Measurements from ENCODE around the gene TPSB2. TPM values are rescaled to one million over a fixed set of nuclear protein-coding genes. Genes with fewer than 3 reads are reported as not detected.

The TPSB2 gene
- total RNA-seq, 4 donors from 2014 or later: 27.8 to 142 (median 91.8) TPM

DNA sequence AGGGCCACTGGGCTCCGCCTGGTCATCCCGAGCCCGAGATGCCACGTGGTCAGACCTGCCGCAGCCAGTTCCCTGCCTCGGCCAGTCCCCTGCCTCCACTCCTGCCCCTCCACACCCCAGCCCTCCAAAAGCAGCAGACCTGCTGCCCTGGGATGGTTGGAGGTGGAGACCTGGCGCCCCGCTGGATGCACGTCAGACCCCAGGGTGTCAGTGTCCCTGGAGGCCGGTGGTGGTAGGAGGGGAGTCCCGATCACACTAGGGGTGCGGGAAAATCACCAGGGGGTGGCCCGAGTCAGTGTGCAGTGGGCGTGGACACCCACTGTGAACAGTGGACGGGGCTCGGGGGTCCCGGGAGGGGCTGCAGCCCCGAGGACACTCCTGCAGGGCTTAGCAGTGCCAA lies 31.8 kb downstream of the TPSB2 start:
- no peak overlapping the region for H3K4me3 ChIP-seq
- ATAC-seq: no peak
- peak overlapping the region in 2 of 4 donors; percentile 13 to 17 for H3K27ac ChIP-seq
- peaks cover 0 to 18% (median 14%) of the 10 kb centered on the region in 3 donors for H3K4me1 ChIP-seq
- no peaks in the 10 kb centered on the region for H3K27me3 ChIP-seq
- H3K9me3 ChIP-seq: no peaks in the 10 kb centered on the region
- 84% methylated on average over 12 of the region's 18 CpGs; no CpG with 5 or more reads in 1 of the 2 donors for WGBS, 2 donors (ENCODE audit: low coverage in 1 of 2)
- H3K36me3 ChIP-seq: peaks cover 0 to 65% of the 10 kb centered on the region in 2 donors
- TF ChIP-seq EP300 (IDR thresholded peaks at IDR 0.05): no peak
- TF ChIP-seq POLR2A (IDR thresholded peaks at IDR 0.05): no peak
- no peak for TF ChIP-seq POLR2AphosphoS5 (IDR thresholded peaks at IDR 0.05)
- TF ChIP-seq, protein P1, sequence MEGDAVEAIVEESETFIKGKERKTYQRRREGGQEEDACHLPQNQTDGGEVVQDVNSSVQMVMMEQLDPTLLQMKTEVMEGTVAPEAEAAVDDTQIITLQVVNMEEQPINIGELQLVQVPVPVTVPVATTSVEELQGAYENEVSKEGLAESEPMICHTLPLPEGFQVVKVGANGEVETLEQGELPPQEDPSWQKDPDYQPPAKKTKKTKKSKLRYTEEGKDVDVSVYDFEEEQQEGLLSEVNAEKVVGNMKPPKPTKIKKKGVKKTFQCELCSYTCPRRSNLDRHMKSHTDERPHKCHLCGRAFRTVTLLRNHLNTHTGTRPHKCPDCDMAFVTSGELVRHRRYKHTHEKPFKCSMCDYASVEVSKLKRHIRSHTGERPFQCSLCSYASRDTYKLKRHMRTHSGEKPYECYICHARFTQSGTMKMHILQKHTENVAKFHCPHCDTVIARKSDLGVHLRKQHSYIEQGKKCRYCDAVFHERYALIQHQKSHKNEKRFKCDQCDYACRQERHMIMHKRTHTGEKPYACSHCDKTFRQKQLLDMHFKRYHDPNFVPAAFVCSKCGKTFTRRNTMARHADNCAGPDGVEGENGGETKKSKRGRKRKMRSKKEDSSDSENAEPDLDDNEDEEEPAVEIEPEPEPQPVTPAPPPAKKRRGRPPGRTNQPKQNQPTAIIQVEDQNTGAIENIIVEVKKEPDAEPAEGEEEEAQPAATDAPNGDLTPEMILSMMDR (IDR thresholded peaks at IDR 0.05): no peak

DNA sequence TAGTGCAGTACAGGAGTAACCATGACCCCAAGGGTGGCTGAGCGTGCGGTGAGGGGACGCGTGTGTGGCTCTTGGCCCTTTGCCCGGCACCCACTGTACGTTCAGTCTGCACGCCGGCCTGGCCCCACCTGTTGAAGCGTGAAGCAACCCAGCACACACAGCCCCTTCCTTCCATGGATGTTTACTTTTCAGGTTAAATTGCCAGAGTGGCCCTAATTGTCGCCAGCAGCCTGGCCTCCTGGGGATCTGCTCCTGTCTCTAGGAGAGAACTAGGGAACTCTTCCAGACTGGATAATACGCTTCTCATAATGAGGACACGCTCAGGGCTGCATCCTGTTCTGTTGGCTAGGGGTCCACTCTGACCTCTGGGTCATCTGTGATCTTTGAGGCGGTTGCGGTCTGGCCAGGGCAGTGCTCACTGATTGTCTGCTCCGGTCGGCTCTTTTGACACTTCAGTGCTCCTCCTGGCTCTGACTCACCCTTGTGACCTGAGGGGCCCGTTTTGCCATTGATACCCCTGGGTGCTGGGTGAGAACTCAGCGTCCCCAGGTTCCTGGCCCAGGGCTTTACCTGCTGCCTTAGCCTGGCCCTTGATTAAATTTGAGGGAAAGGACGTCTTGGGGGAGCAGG lies 32.6 kb downstream of the TPSB2 start:
- TF ChIP-seq, protein P1 (IDR thresholded peaks at IDR 0.05): no peak
- no peak for TF ChIP-seq EP300 (IDR thresholded peaks at IDR 0.05)
- TF ChIP-seq POLR2A (IDR thresholded peaks at IDR 0.05): no peak
- TF ChIP-seq POLR2AphosphoS5 (IDR thresholded peaks at IDR 0.05): no peak
- Histone ChIP-seq H3K27me3 (no peaks in the 10 kb centered on the region), H3K4me3 (no peak overlapping the region), H3K4me1 (peaks cover 0 to 26% (median 14%) of the 10 kb centered on the region in 3 donors), H3K9me3 (no peaks in the 10 kb centered on the region), H3K27ac (peak overlapping the region in 2 of 4 donors; percentile 7 to 17), H3K36me3 (peaks cover 0 to 56% of the 10 kb centered on the region in 2 donors)
- no peak for ATAC-seq
- WGBS, 2 donors (ENCODE audit: low coverage in 1 of 2): 69% methylated on average over 10 of the region's 19 CpGs; no CpG with 5 or more reads in 1 of the 2 donors

DNA sequence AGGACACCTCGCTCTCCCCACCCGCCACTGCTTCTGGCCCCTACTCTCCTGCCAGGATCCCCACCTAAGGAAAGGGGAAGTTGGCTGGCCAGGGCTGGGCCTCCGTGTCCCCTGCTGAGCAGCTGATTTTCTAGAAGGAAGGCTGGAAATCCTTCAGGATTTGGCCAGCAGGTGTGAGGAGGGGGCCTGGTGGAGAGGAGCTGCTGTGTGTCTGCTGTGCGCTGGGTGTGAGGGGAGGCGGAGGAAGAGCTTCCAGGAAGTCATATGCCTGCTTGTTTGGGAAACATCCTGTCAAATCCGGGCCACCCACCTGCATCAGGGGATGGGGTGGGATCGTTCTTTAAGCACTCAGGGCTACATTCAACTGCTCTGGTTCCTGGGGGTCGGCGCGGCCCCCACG lies 33.5 kb downstream of the TPSB2 start:
- Histone ChIP-seq H3K4me3 (no peak overlapping the region), H3K36me3 (peaks cover 0 to 48% of the 10 kb centered on the region in 2 donors), H3K4me1 (peaks cover 0 to 35% (median 14%) of the 10 kb centered on the region in 3 donors), H3K27me3 (no peaks in the 10 kb centered on the region), H3K27ac (peak overlapping the region in 1 of 4 donors; percentile 17), H3K9me3 (no peaks in the 10 kb centered on the region)
- WGBS, 2 donors (ENCODE audit: low coverage in 1 of 2): 20% methylated on average over 1 of the region's 11 CpGs; no CpG with 5 or more reads in 1 of the 2 donors
- ATAC-seq: no peak
- no peak for TF ChIP-seq POLR2A (IDR thresholded peaks at IDR 0.05)
- TF ChIP-seq EP300 (IDR thresholded peaks at IDR 0.05): no peak
- no peak for TF ChIP-seq POLR2AphosphoS5 (IDR thresholded peaks at IDR 0.05)
- TF ChIP-seq, protein P1 (IDR thresholded peaks at IDR 0.05): no peak

DNA sequence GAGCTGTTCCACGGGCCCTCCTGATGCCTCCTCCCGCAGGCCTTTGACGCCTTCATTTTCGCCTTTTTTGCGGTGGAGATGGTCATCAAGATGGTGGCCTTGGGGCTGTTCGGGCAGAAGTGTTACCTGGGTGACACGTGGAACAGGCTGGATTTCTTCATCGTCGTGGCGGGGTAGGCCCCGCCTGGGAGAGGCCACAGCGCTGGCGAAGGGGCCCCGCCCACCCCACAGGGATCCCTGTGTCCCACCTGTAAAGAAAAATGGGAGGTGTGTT lies 34.7 kb downstream of the TPSB2 start:
- peak overlapping the region in 2 of 4 donors; percentile 85 to 86 for H3K27ac ChIP-seq
- no peaks in the 10 kb centered on the region for H3K9me3 ChIP-seq
- TF ChIP-seq POLR2A (IDR thresholded peaks at IDR 0.05): no peak
- no peak for TF ChIP-seq POLR2AphosphoS5 (IDR thresholded peaks at IDR 0.05)
- TF ChIP-seq, protein P1 (IDR thresholded peaks at IDR 0.05): no peak
- TF ChIP-seq EP300 (IDR thresholded peaks at IDR 0.05): no peak
- no CpG with 5 or more reads among the region's 14 CpGs for WGBS, 2 donors (ENCODE audit: low coverage in 1 of 2)
- H3K4me3 ChIP-seq: no peak overlapping the region
- H3K27me3 ChIP-seq: no peaks in the 10 kb centered on the region
- H3K4me1 ChIP-seq: peaks cover 0 to 47% (median 14%) of the 10 kb centered on the region in 3 donors
- peaks cover 0 to 36% of the 10 kb centered on the region in 2 donors for H3K36me3 ChIP-seq
- no peak for ATAC-seq
